Natural killer cell (primary cell): ENCODE measurements around the gene VMP1. TPM values are rescaled to one million over a fixed set of nuclear protein-coding genes. Genes with fewer than 3 reads are reported as not detected.
"Not testable (repeated sequence)": the region's sequence is repeated elsewhere in the genome, so short reads cannot be mapped to it uniquely, and the experiment has no call there.

ENCODE experiments used
- ATAC-seq, 3 donors: fragments of 150-1000 bp in 2 of 3; fragments of 200-7000 bp in 1 of 3; cut with Tn5 transposase; 1 replicate in 1 of 3; 2 replicates in 2 of 3; pipeline ENCODE4 v1.10.0; 2021; ENCODE audit warnings: mild to moderate bottlenecking in 2 of 3, moderate library complexity in 2 of 3
- DNase-seq, 2 donors: peaks; one replicate each; pipeline versions ENCODE4 v3.0.0 to v3.0.0-alpha.2; 2013 to 2021; ENCODE audit warnings: mixed read lengths in 1 of 2
- H3K27ac ChIP-seq: one replicate; pipeline ENCODE4 v1.5.1; 2013; ENCODE audit warnings: mild to moderate bottlenecking, low read length
- H3K27me3 ChIP-seq: one replicate; pipeline ENCODE4 v1.6.1; 2013; ENCODE audit warnings: low read length; ENCODE audit not compliant: control insufficient read depth, insufficient read depth
- H3K36me3 ChIP-seq: one replicate; pipeline ENCODE4 v1.6.1; 2013; ENCODE audit warnings: low read length; ENCODE audit not compliant: control insufficient read depth, insufficient read depth
- H3K4me1 ChIP-seq: one replicate; pipeline ENCODE4 v1.6.1; 2013; ENCODE audit warnings: low read length; ENCODE audit not compliant: control insufficient read depth, insufficient read depth
- H3K4me3 ChIP-seq: one replicate; pipeline ENCODE4 v1.5.1; 2013; ENCODE audit warnings: low read length
- H3K9me3 ChIP-seq: one replicate; pipeline ENCODE4 v1.6.1; 2013; ENCODE audit warnings: low read length; ENCODE audit not compliant: control insufficient read depth, insufficient read depth
- H3K27ac Mint-ChIP-seq, 2 donors: one replicate each; pipeline ENCODE4 v1.8.0; 2022; ENCODE audit warnings: mild to moderate bottlenecking in 2 of 2, mixed read lengths in 2 of 2, moderate library complexity in 1 of 2
- H3K27me3 Mint-ChIP-seq, 2 donors: one replicate each; pipeline ENCODE4 v1.8.0; 2022; ENCODE audit warnings: low read depth in 2 of 2, mixed read lengths in 2 of 2
- H3K36me3 Mint-ChIP-seq: one replicate; pipeline ENCODE4 v1.8.0; 2022; ENCODE audit warnings: mixed read lengths
- H3K4me1 Mint-ChIP-seq, 2 donors: one replicate each; pipeline ENCODE4 v1.8.0; 2022; ENCODE audit warnings: mixed read lengths in 2 of 2
- H3K4me3 Mint-ChIP-seq: one replicate; pipeline ENCODE4 v1.8.0; 2022; ENCODE audit warnings: mild to moderate bottlenecking, moderate library complexity, mixed read lengths
- H3K9me3 Mint-ChIP-seq, 2 donors: one replicate each; pipeline ENCODE4 v1.8.0; 2022; ENCODE audit warnings: mixed read lengths in 2 of 2
- CTCF ChIP-seq: fragments of 200-600 bp; IDR thresholded peaks from one replicate; pipeline ENCODE4 v1.8.0; 2022; ENCODE audit warnings: antibody characterized with exemption
- WGBS: methylation state at CpG from one replicate; pipeline ENCODE4 v1.1.7; 2013; ENCODE audit warnings: missing lambda C conversion rate; ENCODE audit not compliant: insufficient coverage; 5-methylcytosine and 5-hydroxymethylcytosine counted together
- intact Hi-C: fragments of 100-400 bp; cut with micrococcal nuclease; formaldehyde crosslinking; loops from one replicate; pipeline ENCODE4 v1.14.2; 2022
- total RNA-seq, 4 donors: library from RNA; stranded (reverse); fragments of 120-200 nt in 1 of 4; gene quantifications; one replicate each; pipeline versions ENCODE4 v1.2.3 to v1.2.4, GENCODE V29; 2013 to 2022

VMP1 gene
- total RNA-seq, 3 donors from 2014 or later (not counting 1 experiment from before 2014, with no cell fraction given) = 136 to 175 (median 162) TPM

GRCh38 chr17:59851439-59852375 lies 144.3 kb downstream of the VMP1 start:
- no peak for DNase-seq
- Histone ChIP-seq H3K4me3 (no peak overlapping the region), H3K36me3 (no peaks in the 10 kb centered on the region), H3K4me1 (peaks cover 17% of the 10 kb centered on the region), H3K27me3 (no peaks in the 10 kb centered on the region), H3K27ac (no peak overlapping the region), H3K9me3 (no peaks in the 10 kb centered on the region)
- intact Hi-C loops = no loop called here
- no peak for ATAC-seq
- 90% methylated on average over 10 of the region's 14 CpGs for WGBS
- no peaks in the 10 kb centered on the region for H3K36me3 Mint-ChIP-seq
- no peaks in the 10 kb centered on the region for H3K27me3 Mint-ChIP-seq
- peaks cover 7 to 10% of the 10 kb centered on the region in 2 donors for H3K4me1 Mint-ChIP-seq
- H3K4me3 Mint-ChIP-seq = no peak overlapping the region
- H3K27ac Mint-ChIP-seq = no peak overlapping the region
- no peaks in the 10 kb centered on the region for H3K9me3 Mint-ChIP-seq
- TF ChIP-seq CTCF = no peak

GRCh38 chr17:59852847-59853167 lies 145.4 kb downstream of the VMP1 start:
- not testable (repeated sequence) for H3K4me3 ChIP-seq

GRCh38 chr17:59853168-59853918 lies 145.9 kb downstream of the VMP1 start:
- no peak for TF ChIP-seq CTCF
- intact Hi-C loops = no loop called here
- Mint-ChIP-seq H3K27ac (no peak overlapping the region), H3K9me3 (no peaks in the 10 kb centered on the region), H3K4me3 (no peak overlapping the region), H3K27me3 (no peaks in the 10 kb centered on the region), H3K4me1 (peaks cover 7 to 10% of the 10 kb centered on the region in 2 donors), H3K36me3 (no peaks in the 10 kb centered on the region)
- no peaks in the 10 kb centered on the region for H3K9me3 ChIP-seq
- WGBS = 89% methylated on average over 13 of the region's 14 CpGs
- H3K4me3 ChIP-seq = no peak overlapping the region
- ATAC-seq = peak in 2 of 3 donors; percentile 50 to 62
- DNase-seq = peak in 1 of 2 donors; percentile 70
- peaks cover 11% of the 10 kb centered on the region for H3K4me1 ChIP-seq
- no peaks in the 10 kb centered on the region for H3K36me3 ChIP-seq
- H3K27ac ChIP-seq = no peak overlapping the region
- no peaks in the 10 kb centered on the region for H3K27me3 ChIP-seq

More at GRCh38 chr17:59852847-59853167, 145.4 kb downstream of the VMP1 start:
- H3K27ac ChIP-seq, H3K4me1 Mint-ChIP-seq, H3K27me3 Mint-ChIP-seq, H3K27me3 ChIP-seq, H3K4me3 Mint-ChIP-seq, H3K36me3 ChIP-seq, ATAC-seq, H3K36me3 Mint-ChIP-seq, H3K27ac Mint-ChIP-seq, DNase-seq, H3K9me3 Mint-ChIP-seq, intact Hi-C loops, H3K9me3 ChIP-seq: not testable (repeated sequence)
- peaks cover 11% of the 10 kb centered on the region for H3K4me1 ChIP-seq
- WGBS = 96% methylated on average over 7 of the region's 7 CpGs

- ATAC-seq, H3K9me3 Mint-ChIP-seq, H3K36me3 ChIP-seq, H3K27me3 Mint-ChIP-seq, H3K36me3 Mint-ChIP-seq, DNase-seq, H3K4me1 Mint-ChIP-seq, intact Hi-C loops, H3K27me3 ChIP-seq, H3K4me3 ChIP-seq, H3K9me3 ChIP-seq, H3K4me3 Mint-ChIP-seq, H3K4me1 ChIP-seq, H3K27ac Mint-ChIP-seq, H3K27ac ChIP-seq: not testable (repeated sequence)
- WGBS = 96% methylated on average over 10 of the region's 10 CpGs
These were observed 146.7 kb downstream of the VMP1 start for GRCh38 chr17:59853919-59854729.
